DMS 273 treated with DMSO at 0.1 percent for 48 hours (cell line): Measurements from ENCODE around the gene DOCK4.

Source experiments
- DNase-seq: peaks from one replicate; lab custom pipeline; 2025; lab: John Stamatoyannopoulos, UW

DOCK4 gene

GRCh38 chr7:112192236-112193154 lies 13.7 kb downstream of the DOCK4 start:
- DNase-seq: no peak

- DNase-seq: no peak
These were observed 16.1 kb downstream of the DOCK4 start for GRCh38 chr7:112190120-112190519.

- no peak for DNase-seq
These were observed 16.5 kb downstream of the DOCK4 start for GRCh38 chr7:112189691-112190090.

- no peak for DNase-seq
These were observed 17.9 kb downstream of the DOCK4 start for GRCh38 chr7:112188257-112188656.

GRCh38 chr7:112186300-112186699 lies 19.9 kb downstream of the DOCK4 start:
- DNase-seq: no peak

- no peak for DNase-seq
These were observed 21.0 kb downstream of the DOCK4 start for GRCh38 chr7:112185005-112185834.

- DNase-seq: no peak
These were observed 21.7 kb downstream of the DOCK4 start for GRCh38 chr7:112184455-112184854.

- no peak for DNase-seq
These were observed 22.9 kb downstream of the DOCK4 start for GRCh38 chr7:112183266-112183665.

- DNase-seq: no peak
These were observed 23.4 kb downstream of the DOCK4 start for GRCh38 chr7:112182749-112183148.

- peak; percentile 64 for DNase-seq
These were observed 26.0 kb downstream of the DOCK4 start for GRCh38 chr7:112180223-112180622.

- no peak for DNase-seq
These were observed 29.3 kb downstream of the DOCK4 start for GRCh38 chr7:112176693-112177415.

GRCh38 chr7:112176241-112176640 lies 30.0 kb downstream of the DOCK4 start:
- no peak for DNase-seq

GRCh38 chr7:112174192-112174591 lies 32.0 kb downstream of the DOCK4 start:
- DNase-seq: no peak

GRCh38 chr7:112173568-112173905 lies 32.7 kb downstream of the DOCK4 start:
- no peak for DNase-seq

GRCh38 chr7:112172870-112173567 lies 33.2 kb downstream of the DOCK4 start:
- DNase-seq: peak; percentile 39

GRCh38 chr7:112171673-112172072 lies 34.5 kb downstream of the DOCK4 start:
- no peak for DNase-seq

- DNase-seq: no peak
These were observed 37.3 kb downstream of the DOCK4 start for GRCh38 chr7:112168915-112169314.

- peak; percentile 75 for DNase-seq
These were observed 39.1 kb downstream of the DOCK4 start for GRCh38 chr7:112167147-112167546.

- no peak for DNase-seq
These were observed 43.3 kb downstream of the DOCK4 start for GRCh38 chr7:112162784-112163506.

GRCh38 chr7:112162142-112162766 lies 43.9 kb downstream of the DOCK4 start:
- no peak for DNase-seq
